Measurements from ENCODE around the gene POU2F3.

GRCh38 chr11:120289426-120289825, 49.5 kb downstream of the POU2F3 start:
- TF ChIP-seq ZNF324 (tag by site-specific recombination; IDR thresholded peaks at IDR 0.05), result no peak
- no peak for TF ChIP-seq SP2 (tag by site-specific recombination; IDR thresholded peaks at IDR 0.05)
- TF ChIP-seq ZNF2 (tag by site-specific recombination; IDR thresholded peaks at IDR 0.05), result no peak
- no peak for TF ChIP-seq ZNF629 (tag by site-specific recombination; IDR thresholded peaks at IDR 0.05)
- no peak for TF ChIP-seq CTCF (tag by site-specific recombination; IDR thresholded peaks at IDR 0.05)
- TF ChIP-seq SP3 (tag by site-specific recombination; IDR thresholded peaks at IDR 0.05), result no peak
- no peak for TF ChIP-seq REST (tag by site-specific recombination; IDR thresholded peaks at IDR 0.05)
- TF ChIP-seq, protein P1, sequence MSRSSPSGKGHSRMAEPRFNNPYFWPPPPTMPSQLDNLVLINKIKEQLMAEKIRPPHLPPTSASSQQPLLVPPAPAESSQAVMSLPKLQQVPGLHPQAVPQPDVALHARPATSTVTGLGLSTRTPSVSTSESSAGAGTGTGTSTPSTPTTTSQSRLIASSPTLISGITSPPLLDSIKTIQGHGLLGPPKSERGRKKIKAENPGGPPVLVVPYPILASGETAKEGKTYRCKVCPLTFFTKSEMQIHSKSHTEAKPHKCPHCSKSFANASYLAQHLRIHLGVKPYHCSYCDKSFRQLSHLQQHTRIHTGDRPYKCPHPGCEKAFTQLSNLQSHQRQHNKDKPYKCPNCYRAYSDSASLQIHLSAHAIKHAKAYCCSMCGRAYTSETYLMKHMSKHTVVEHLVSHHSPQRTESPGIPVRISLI (tag by site-specific recombination; IDR thresholded peaks at IDR 0.05), result no peak
- TF ChIP-seq, protein P2, sequence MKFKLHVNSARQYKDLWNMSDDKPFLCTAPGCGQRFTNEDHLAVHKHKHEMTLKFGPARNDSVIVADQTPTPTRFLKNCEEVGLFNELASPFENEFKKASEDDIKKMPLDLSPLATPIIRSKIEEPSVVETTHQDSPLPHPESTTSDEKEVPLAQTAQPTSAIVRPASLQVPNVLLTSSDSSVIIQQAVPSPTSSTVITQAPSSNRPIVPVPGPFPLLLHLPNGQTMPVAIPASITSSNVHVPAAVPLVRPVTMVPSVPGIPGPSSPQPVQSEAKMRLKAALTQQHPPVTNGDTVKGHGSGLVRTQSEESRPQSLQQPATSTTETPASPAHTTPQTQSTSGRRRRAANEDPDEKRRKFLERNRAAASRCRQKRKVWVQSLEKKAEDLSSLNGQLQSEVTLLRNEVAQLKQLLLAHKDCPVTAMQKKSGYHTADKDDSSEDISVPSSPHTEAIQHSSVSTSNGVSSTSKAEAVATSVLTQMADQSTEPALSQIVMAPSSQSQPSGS (tag by site-specific recombination; IDR thresholded peaks at IDR 0.05; ENCODE audit: low read depth), result no peak
- no peak for TF ChIP-seq ZNF416 (tag by site-specific recombination; IDR thresholded peaks at IDR 0.05)
- no peak for TF ChIP-seq ZNF664 (tag by site-specific recombination; IDR thresholded peaks at IDR 0.05)
- no peak for TF ChIP-seq YY1 (tag by site-specific recombination; IDR thresholded peaks at IDR 0.05)
- TF ChIP-seq ZNF830 (tag by site-specific recombination; IDR thresholded peaks at IDR 0.05; ENCODE audit: low read depth), result no peak
- TF ChIP-seq, protein P3, sequence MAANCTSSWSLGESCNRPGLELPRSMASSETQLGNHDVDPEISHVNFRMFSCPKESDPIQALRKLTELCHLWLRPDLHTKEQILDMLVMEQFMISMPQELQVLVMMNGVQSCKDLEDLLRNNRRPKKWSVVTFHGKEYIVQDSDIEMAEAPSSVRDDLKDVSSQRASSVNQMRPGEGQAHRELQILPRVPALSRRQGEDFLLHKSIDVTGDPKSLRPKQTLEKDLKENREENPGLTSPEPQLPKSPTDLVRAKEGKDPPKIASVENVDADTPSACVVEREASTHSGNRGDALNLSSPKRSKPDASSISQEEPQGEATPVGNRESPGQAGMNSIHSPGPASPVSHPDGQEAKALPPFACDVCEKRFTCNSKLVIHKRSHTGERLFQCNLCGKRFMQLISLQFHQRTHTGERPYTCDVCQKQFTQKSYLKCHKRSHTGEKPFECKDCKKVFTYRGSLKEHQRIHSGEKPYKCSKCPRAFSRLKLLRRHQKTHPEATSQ (tag by site-specific recombination; IDR thresholded peaks at IDR 0.05), result no peak
